AG10803 (cell line): Measurements from ENCODE around the gene SMYD3.

Experiments used
- DNase-seq: peaks from one replicate; pipeline ENCODE4 v3.0.0; 2010; ENCODE audit warnings: low read depth
- H3K4me3 ChIP-seq: 2 replicates; pipeline ENCODE4 v1.5.1; 2011; ENCODE audit warnings: mild to moderate bottlenecking, low read length, control low read depth
- TF ChIP-seq, protein P1 (sequence below): conservative IDR thresholded peaks from 2 replicates; pipeline ENCODE4 v1.5.1; 2011; ENCODE audit warnings: mild to moderate bottlenecking, low read length, control low read depth, inconsistent platforms

Gene SMYD3

DNA sequence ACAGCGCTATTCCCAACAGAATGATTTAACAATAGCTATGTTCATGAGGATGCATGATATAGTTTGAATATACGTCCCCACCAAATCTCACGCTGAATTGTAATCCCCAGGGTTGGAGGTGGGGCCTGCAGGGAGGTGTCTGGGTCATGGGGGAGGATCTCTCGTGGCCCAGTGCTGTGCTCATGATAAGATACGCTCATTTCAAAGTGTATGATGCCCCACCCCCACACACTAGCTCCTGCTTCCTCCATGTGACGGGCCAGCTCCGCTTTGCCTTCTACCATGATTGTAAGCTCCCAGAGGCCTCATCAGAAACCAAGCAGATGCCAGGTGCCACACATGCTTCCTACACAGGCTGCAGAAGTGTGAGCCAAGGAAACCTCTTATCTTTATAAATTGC is 93.6 kb downstream of the SMYD3 start:
- DNase-seq = no peak
- TF ChIP-seq, protein P1, sequence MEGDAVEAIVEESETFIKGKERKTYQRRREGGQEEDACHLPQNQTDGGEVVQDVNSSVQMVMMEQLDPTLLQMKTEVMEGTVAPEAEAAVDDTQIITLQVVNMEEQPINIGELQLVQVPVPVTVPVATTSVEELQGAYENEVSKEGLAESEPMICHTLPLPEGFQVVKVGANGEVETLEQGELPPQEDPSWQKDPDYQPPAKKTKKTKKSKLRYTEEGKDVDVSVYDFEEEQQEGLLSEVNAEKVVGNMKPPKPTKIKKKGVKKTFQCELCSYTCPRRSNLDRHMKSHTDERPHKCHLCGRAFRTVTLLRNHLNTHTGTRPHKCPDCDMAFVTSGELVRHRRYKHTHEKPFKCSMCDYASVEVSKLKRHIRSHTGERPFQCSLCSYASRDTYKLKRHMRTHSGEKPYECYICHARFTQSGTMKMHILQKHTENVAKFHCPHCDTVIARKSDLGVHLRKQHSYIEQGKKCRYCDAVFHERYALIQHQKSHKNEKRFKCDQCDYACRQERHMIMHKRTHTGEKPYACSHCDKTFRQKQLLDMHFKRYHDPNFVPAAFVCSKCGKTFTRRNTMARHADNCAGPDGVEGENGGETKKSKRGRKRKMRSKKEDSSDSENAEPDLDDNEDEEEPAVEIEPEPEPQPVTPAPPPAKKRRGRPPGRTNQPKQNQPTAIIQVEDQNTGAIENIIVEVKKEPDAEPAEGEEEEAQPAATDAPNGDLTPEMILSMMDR = no peak
- H3K4me3 ChIP-seq = no peak overlapping the region

DNA sequence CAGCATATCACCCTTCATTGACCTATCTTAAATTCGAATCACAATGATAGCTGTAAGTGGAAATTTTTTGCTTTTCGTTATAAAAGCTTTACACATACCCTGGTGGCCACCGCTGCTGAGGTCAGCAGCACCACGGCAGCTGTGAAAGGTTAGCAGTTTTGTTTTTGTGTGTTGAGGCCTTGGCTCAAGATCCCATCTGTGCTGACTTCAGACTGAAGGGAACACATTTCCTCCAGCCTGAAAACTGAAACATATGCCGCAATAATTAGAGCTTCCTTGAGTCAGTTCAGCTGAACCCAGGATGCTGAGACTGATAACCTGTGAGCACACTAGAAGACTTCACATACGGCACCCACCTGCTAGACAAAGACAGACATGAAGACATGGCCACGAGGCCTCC is 103.0 kb downstream of the SMYD3 start:
- TF ChIP-seq, protein P1 = 0 out of 2 replicates have a peak, but pooled peaks have one; percentile 3
- DNase-seq = peak; percentile 56
- no peak overlapping the region for H3K4me3 ChIP-seq

DNA sequence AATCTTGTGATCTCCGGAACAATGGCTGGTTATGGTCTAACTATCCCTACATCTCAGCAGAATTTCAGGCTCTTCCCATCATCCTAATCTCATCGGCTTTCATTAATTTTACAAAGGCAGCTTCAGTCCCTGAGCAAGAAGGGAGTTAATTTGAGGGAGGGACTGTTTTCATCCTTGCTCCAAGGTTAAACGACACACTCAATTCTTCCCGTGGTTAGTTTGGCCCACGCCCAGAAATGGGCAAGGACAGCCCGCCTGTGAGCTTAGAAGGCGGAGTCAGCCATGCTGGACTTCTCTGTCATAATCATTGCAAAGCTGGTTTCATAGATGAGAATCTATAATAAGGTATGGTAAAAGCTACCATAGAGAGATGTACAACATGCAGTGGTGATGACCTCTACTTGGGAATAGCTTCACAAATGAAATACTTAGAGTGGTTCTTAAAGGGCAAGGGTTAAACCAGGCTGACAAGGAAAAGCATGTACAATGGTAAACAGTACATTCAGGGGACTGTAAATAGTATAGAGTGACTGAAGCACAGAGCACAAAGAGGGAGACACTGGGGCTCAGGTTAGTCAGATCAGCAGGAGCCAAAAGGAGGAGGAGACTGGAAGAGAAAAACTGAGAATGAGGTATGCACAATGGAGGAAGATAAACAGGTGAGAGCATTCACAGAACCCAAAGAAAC is 108.8 kb downstream of the SMYD3 start:
- DNase-seq = no peak
- TF ChIP-seq, protein P1 = no peak
- no peak overlapping the region for H3K4me3 ChIP-seq

DNA sequence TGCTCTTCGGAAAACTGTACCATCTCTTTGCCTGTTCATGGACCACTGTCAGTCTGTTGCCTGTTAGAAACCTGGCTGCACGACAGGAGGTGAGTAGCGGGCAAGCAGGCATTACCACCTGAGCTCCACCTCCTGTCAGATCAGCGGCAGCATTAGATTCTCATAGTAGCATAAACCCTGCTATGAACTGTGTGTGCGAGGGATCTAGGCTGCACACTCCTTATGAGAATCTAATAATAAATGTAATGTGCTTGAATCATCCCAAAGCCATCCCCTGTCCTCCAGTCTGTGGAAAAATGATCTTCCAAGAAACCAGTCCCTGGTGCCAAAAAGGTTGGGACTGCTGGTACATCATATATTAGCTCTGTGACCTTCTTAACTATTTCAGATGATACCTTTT is 110.0 kb downstream of the SMYD3 start:
- TF ChIP-seq, protein P1 = no peak
- no peak for DNase-seq
- no peak overlapping the region for H3K4me3 ChIP-seq

DNA sequence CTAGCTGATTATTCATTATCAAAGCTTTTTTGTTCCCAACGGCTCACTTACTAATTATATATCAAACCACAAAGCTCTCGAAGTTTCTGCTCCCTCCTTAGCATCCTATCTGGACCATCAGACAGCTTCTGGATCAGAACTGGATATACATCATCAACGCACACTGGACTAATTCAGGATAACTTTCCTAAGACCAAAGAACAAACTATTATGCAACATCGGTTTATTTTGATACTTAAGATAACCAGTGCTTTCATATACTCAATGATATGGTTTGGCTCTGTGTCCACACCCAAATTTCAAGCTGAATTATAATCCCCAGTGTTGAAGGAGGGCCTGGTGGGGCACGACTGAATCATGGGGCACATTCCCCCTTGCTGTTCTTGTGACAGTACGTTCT is 110.8 kb downstream of the SMYD3 start:
- no peak for DNase-seq
- TF ChIP-seq, protein P1 = no peak
- no peak overlapping the region for H3K4me3 ChIP-seq

DNA sequence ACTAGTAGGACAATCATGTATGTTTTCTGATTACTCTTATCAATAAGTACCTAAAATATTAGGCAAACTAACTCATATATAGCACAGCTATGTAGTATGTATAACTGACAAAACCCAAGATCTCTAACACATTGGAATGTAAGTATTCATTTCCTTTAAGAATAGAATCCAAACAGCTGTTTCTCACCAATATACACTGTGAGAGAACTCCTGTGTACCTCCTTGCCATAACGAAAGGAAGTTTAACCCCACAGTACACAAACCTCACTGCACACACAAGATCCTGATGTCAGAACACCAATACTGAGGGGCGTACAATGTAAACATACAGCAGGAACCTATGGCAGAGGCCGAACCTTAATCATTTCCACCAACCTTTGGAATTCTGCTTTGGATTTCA is 113.0 kb downstream of the SMYD3 start:
- H3K4me3 ChIP-seq = no peak overlapping the region
- TF ChIP-seq, protein P1 = no peak
- no peak for DNase-seq

DNA sequence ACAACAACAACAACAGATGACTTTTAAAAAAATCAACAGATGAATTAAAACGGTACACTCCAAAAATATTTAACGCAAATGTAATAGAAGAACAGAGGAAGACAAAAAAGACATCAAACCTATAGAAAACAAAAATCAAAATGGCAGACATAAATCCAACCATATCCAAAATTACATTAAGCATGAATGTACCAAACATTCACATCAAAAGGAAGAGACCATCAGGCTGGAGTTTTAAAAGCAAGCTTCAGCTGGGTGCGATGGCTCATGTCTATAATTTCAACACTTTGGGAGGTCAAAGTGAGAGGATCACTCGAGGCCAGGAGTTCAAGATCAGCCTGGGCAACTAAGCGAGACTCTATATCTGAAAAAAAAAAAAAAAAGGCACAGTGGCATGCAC is 116.2 kb downstream of the SMYD3 start:
- no peak overlapping the region for H3K4me3 ChIP-seq
- DNase-seq = no peak
- TF ChIP-seq, protein P1 = no peak
